ENCODE results near the gene HTT. TPM values are rescaled to one million over a fixed set of nuclear protein-coding genes. Genes with fewer than 3 reads are reported as not detected.

HTT gene
- total and polyA plus RNA-seq, 4 donors: 8.6 to 39.8 (median 16.4) TPM

GRCh38 chr4:3217771-3218170, 143.3 kb downstream of the HTT start:
- Histone ChIP-seq H3K27ac (ENCODE audit: low read depth in 1 of 2, low read length in 2 of 2) (no peak overlapping the region), H3K4me1 (ENCODE audit: control insufficient read depth in 4 of 4, insufficient read depth in 4 of 4, low read length in 3 of 4) (no peaks in the 10 kb centered on the region), H3K4me3 (ENCODE audit: low read depth in 1 of 3, low read length in 3 of 3) (no peak overlapping the region), H3K36me3 (ENCODE audit: control insufficient read depth in 4 of 4, insufficient read depth in 3 of 4, low read depth in 1 of 4, low read length in 3 of 4) (peaks cover 18 to 79% (median 61%) of the 10 kb centered on the region in 4 donors), H3K9me3 (ENCODE audit: control insufficient read depth in 4 of 4, low read length in 3 of 4) (no peaks in the 10 kb centered on the region), H3K9ac (ENCODE audit: low read depth in 1 of 2, low read length in 2 of 2) (no peak overlapping the region), H3K27me3 (ENCODE audit: control insufficient read depth in 4 of 4, insufficient read depth in 4 of 4, low read length in 3 of 4) (no peaks in the 10 kb centered on the region)
- TF ChIP-seq RXRA (IDR thresholded peaks at IDR 0.05): no peak
- TF ChIP-seq GABPA (IDR thresholded peaks at IDR 0.05 in 1 of 2, conservative IDR thresholded peaks at IDR 0.05 in 1 of 2): no peak
- no peak for TF ChIP-seq YY1 (IDR thresholded peaks at IDR 0.05)
- TF ChIP-seq JUND (IDR thresholded peaks at IDR 0.05): no peak
- TF ChIP-seq NR2F2 (IDR thresholded peaks at IDR 0.05): no peak
- no peak for TF ChIP-seq ZBTB33 (IDR thresholded peaks at IDR 0.05)
- TF ChIP-seq ATF3 (IDR thresholded peaks at IDR 0.05): no peak
- no peak for TF ChIP-seq REST (IDR thresholded peaks at IDR 0.05)
- TF ChIP-seq FOXA1 (IDR thresholded peaks at IDR 0.05): no peak
- no peak for TF ChIP-seq FOXA2 (IDR thresholded peaks at IDR 0.05)
- no peak for TF ChIP-seq RAD21 (IDR thresholded peaks at IDR 0.05)
- TF ChIP-seq SP1 (IDR thresholded peaks at IDR 0.05): no peak
- no peak for TF ChIP-seq EGR1 (IDR thresholded peaks at IDR 0.05; ENCODE audit: low read depth in 2 of 2)
- TF ChIP-seq MAX (IDR thresholded peaks at IDR 0.05): no peak
- no peak for TF ChIP-seq HNF4G (IDR thresholded peaks at IDR 0.05)
- no peak for TF ChIP-seq CTCF (IDR thresholded peaks at IDR 0.05; ENCODE audit: low read depth, low read length, missing input control)
- TF ChIP-seq TAF1 (conservative IDR thresholded peaks at IDR 0.05): no peak
- TF ChIP-seq HNF4A (conservative IDR thresholded peaks at IDR 0.05): no peak
- no peak for DNase-seq (ENCODE audit: low spot score)
- 97% methylated on average over 16 of the region's 16 CpGs for WGBS
